SK-N-MC (cell line): Measurements from ENCODE around the gene CHRM5.

ENCODE experiments used
- DNase-seq: peaks from one replicate; pipeline ENCODE4 v3.0.0-alpha.2; 2011; ENCODE audit warnings: low read depth, low spot score
- H3K27ac ChIP-seq: fragments of 200-600 bp; sonication (generic); 2 replicates; pipeline ENCODE4 v1.5.1; 2016; ENCODE audit warnings: mixed run types
- H3K36me3 ChIP-seq: fragments of 200-600 bp; sonication (generic); 2 replicates; pipeline ENCODE4 v1.6.1; 2017; ENCODE audit warnings: antibody characterized with exemption, low read length, mixed read lengths; ENCODE audit not compliant: insufficient read depth
- H3K4me3 ChIP-seq: fragments of 200-600 bp; sonication (generic); 2 replicates; pipeline ENCODE4 v1.5.1; 2016
- H3K9ac ChIP-seq: fragments of 200-600 bp; sonication (generic); 2 replicates; pipeline ENCODE4 v1.8.0; 2017; ENCODE audit warnings: mixed run types, mixed read lengths; ENCODE audit not compliant: insufficient read length
- H3K9me3 ChIP-seq: fragments of 200-600 bp; sonication (generic); 2 replicates; pipeline ENCODE4 v1.6.1; 2017; ENCODE audit warnings: low read depth, mild to moderate bottlenecking, antibody characterized with exemption, low read length, moderate library complexity, mixed read lengths
- EZH2 ChIP-seq: fragments of 200-600 bp; sonication (generic); IDR thresholded peaks from one replicate; pipeline ENCODE4 v1.6.1; 2017; ENCODE audit warnings: antibody characterized with exemption
- FOXP2 ChIP-seq: optimal IDR thresholded peaks from 2 replicates; pipeline ENCODE3; 2011; ENCODE audit warnings: mild to moderate bottlenecking, moderate library complexity; ENCODE audit not compliant: insufficient read depth; ENCODE audit errors: extremely low read length, control extremely low read depth
- POLR2AphosphoS5 ChIP-seq: IDR thresholded peaks from 2 replicates; pipeline ENCODE4 v1.6.1; 2012; ENCODE audit warnings: mild to moderate bottlenecking, low read depth, low read length, borderline replicate concordance

CHRM5 gene

DNA sequence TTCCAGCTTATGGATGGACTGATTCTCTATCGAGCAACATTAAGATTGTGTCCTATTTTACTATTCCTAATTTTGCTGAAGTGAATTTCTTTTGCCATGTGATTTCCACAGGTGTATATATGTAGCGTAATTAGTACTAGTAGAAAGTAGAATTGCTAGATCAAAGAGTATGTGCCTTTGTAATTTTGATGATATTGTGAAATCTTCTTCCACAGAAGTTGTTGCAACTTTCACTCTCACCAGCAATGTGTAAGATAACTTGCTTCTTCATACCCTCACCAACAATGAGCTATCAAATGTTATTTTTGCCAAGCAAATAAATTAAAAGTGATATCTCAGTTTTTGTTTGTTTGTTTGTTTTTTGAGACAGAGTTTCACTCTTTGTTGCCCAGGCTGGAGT is 139.0 kb downstream of the CHRM5 start:
- TF ChIP-seq POLR2AphosphoS5, result no peak
- no peak for TF ChIP-seq FOXP2
- no peak for TF ChIP-seq EZH2
- Histone ChIP-seq H3K9me3 (no peaks in the 10 kb centered on the region), H3K9ac (no peak overlapping the region), H3K27ac (no peak overlapping the region), H3K4me3 (no peak overlapping the region), H3K36me3 (no peaks in the 10 kb centered on the region)
- no peak for DNase-seq

DNA sequence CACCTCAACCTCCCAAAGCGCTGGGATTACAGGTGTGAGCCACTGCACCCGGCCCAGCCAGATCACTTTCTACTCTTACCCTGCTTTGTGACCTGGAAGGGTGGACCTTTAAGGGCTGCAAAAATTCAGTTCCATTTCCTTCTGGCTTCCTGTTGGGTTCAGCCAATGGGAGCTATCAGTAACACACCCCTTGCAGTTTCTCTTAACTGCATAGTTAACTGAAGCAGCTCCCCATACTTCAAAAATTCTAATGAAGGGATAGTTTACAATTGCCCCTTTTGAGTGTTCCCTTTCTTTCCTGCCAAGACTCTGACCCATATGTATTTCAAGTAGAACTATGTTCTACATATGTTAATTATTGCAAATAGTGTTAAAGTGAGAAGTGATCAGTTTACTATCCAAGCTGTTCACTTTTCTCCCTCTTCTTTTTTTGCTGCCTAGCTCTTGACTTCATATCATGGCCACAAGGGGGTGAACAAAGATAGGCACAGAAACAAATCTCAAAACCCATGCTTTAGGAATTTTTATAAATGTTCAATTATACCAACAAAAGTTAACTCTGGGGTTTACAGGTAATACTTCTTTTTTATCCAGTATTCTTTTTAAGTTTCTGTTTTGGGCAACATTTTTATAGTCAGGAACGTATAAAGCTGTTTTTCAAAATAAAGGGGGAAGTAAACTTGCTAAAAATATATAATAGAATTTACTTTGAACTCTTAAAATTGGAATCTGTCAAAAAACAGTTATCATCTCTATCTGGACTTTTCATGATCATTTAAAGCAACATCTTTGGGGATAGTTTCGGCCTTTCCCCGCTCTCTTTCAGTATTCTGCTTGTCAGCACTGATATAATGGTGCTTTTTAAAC is 141.7 kb downstream of the CHRM5 start:
- no peaks in the 10 kb centered on the region for H3K36me3 ChIP-seq
- no peaks in the 10 kb centered on the region for H3K9me3 ChIP-seq
- no peak overlapping the region for H3K27ac ChIP-seq
- H3K9ac ChIP-seq, result no peak overlapping the region
- no peak for TF ChIP-seq FOXP2
- no peak for TF ChIP-seq POLR2AphosphoS5
- TF ChIP-seq EZH2, result no peak
- DNase-seq, result peak; percentile 18
- no peak overlapping the region for H3K4me3 ChIP-seq

DNA sequence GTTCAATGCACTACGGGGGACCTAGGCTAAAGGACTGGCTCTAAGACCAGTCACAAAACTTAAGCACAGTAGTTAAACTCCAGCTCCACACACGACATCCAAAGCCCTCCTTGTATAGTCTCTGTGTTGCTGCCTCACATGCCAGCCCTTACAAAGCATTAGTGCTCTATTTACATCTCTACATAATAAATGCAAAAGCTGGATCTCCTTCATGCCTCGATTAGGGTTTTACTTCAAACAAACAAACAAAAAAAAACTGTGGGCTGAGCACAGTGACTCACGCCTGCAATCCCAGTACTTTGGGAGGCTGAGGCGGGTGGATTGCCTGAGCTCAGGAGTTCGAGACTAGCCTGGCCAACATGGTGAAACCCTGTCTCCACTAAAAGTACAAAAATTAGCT is 143.2 kb downstream of the CHRM5 start:
- Histone ChIP-seq H3K4me3 (no peak overlapping the region), H3K36me3 (no peaks in the 10 kb centered on the region), H3K9me3 (no peaks in the 10 kb centered on the region), H3K27ac (no peak overlapping the region), H3K9ac (no peak overlapping the region)
- no peak for TF ChIP-seq EZH2
- TF ChIP-seq POLR2AphosphoS5, result no peak
- TF ChIP-seq FOXP2, result no peak
- no peak for DNase-seq

DNA sequence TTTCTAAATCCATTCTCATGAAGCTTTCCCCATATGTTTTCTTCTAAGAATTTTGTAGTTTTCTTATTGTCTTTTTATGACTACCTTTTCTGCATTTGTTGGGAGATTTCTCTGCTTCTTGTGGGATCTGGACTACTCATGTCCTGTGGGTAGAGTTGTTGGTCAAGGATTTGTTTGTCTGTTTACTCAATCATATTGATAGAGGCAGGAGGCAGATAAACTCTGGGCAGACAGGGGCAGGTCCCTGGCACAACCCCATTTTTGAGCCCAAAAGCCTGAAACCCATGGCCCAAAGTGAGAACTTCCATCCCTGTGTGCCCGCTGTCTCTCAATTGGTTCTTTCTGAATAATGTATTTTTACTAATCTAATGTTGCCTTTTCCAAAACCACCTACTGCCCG is 145.9 kb downstream of the CHRM5 start:
- Histone ChIP-seq H3K9ac (no peak overlapping the region), H3K4me3 (no peak overlapping the region), H3K9me3 (no peaks in the 10 kb centered on the region), H3K27ac (no peak overlapping the region), H3K36me3 (no peaks in the 10 kb centered on the region)
- no peak for DNase-seq
- no peak for TF ChIP-seq EZH2
- TF ChIP-seq FOXP2, result no peak
- no peak for TF ChIP-seq POLR2AphosphoS5

DNA sequence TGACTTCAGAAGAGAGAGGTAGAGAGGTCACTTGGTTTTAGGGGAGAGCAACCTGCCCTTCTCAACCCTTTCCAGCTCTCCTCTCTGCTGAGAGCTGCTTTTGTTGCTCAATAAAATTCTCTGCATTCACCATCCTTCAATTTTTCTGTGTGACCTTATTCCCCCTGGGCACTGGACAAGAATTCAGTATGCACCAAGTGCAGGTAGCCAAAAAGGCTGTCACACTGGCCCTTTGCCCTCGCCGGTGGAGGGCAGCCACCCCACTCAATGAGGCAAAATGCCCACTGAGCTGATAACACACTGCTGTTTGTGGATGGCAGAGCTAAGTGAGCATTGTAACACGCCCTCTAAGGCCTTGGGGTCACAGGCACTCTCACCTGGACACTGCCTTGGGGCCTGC is 146.4 kb downstream of the CHRM5 start:
- Histone ChIP-seq H3K9ac (no peak overlapping the region), H3K9me3 (no peaks in the 10 kb centered on the region), H3K27ac (no peak overlapping the region), H3K4me3 (no peak overlapping the region), H3K36me3 (no peaks in the 10 kb centered on the region)
- TF ChIP-seq FOXP2 (no peak), POLR2AphosphoS5 (no peak), EZH2 (no peak)
- no peak for DNase-seq

DNA sequence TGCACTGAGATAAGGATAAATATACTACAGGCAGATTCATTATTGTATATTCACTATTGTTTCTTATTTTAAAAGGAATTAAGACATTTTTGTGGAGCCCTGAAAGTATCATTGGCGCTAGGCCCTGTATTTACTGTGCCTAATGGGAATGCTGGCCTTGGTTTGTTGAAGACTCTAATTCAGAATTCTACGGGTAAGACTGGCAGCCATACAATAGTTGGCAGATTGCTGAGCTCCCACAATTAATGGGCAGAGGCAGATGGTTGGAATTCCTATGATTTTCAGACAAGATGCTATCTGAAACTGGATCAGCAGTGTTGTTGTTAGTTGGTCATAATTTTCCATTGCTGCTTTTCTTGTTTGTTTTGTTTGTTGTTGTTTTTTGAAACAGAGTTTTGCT is 148.3 kb downstream of the CHRM5 start:
- no peak for DNase-seq
- TF ChIP-seq POLR2AphosphoS5, result no peak
- no peak for TF ChIP-seq EZH2
- no peak for TF ChIP-seq FOXP2
- H3K36me3 ChIP-seq, result no peaks in the 10 kb centered on the region
- no peak overlapping the region for H3K4me3 ChIP-seq
- no peak overlapping the region for H3K9ac ChIP-seq
- H3K27ac ChIP-seq, result no peak overlapping the region
- no peaks in the 10 kb centered on the region for H3K9me3 ChIP-seq
